ENCODE measurements around the gene MYL11. TPM values are rescaled to one million over a fixed set of nuclear protein-coding genes. Genes with fewer than 3 reads are reported as not detected.

The MYL11 gene
- polyA plus RNA-seq, 1 donor (not counting 4 experiments of a cell fraction or from before 2014, with no cell fraction given) = not detected

GRCh38 chr16:30368122-30368791 lies 6.3 kb upstream of the MYL11 start:
- FAIRE-seq (no peak), DNase-seq (ENCODE audit: low read depth, low spot score) (no peak)
- Histone ChIP-seq H3K27me3 (ENCODE audit: control insufficient read depth, extremely low read depth, insufficient read depth, low read length) (no peaks in the 10 kb centered on the region), H3K4me2 (ENCODE audit: control insufficient read depth, extremely low read depth, insufficient read depth, low read depth, low read length) (peak overlapping the region; percentile 95), H3K9me3 (ENCODE audit: control insufficient read depth, low read depth, low read length) (no peaks in the 10 kb centered on the region), H3K4me1 (ENCODE audit: control insufficient read depth, extremely low read depth, insufficient read depth, low read length) (peaks cover 25% of the 10 kb centered on the region), H3K9me1 (ENCODE audit: control insufficient read depth, extremely low read depth, insufficient read depth, low read length) (peaks cover 3% of the 10 kb centered on the region), H2AFZ (ENCODE audit: control insufficient read depth, low read length) (no peak overlapping the region), H3K27ac (ENCODE audit: control insufficient read depth, insufficient read depth, low read length) (peak overlapping the region; percentile 73), H3K9ac (ENCODE audit: control insufficient read depth, extremely low read depth, insufficient read depth, low read length) (peak overlapping the region; percentile 80), H3K36me3 (ENCODE audit: control insufficient read depth in 2 of 2, extremely low read depth in 1 of 2, insufficient read depth in 2 of 2, low read length in 2 of 2) (peaks cover 5 to 23% of the 10 kb centered on the region in 2 experiments), H3K4me3 (ENCODE audit: control insufficient read depth in 2 of 3, extremely low read depth in 1 of 3, insufficient read depth in 2 of 3, low read depth in 1 of 3, low read length in 3 of 3) (peak overlapping the region; percentile 74 to 97 (median 82)), H3K79me2 (ENCODE audit: control insufficient read depth, insufficient read depth, low read length) (peaks cover 65% of the 10 kb centered on the region), H4K20me1 (ENCODE audit: control insufficient read depth, extremely low read depth, insufficient read depth, low read length) (peaks cover 12% of the 10 kb centered on the region)
- dilution Hi-C loops (cut with MboI; ENCODE audit: extremely low pct_ligation_motif_present, low sequenced_read_pairs) = no loop called here
- TF ChIP-seq CTCF (optimal IDR thresholded peaks at IDR 0.05 in 1 of 3, IDR thresholded peaks at IDR 0.05 in 1 of 3, conservative IDR thresholded peaks at IDR 0.05 in 1 of 3; ENCODE audit: extremely low read depth in 1 of 3, insufficient read depth in 2 of 3, low read length in 3 of 3) = no peak

GRCh38 chr16:30368792-30369090 lies 5.9 kb upstream of the MYL11 start:
- TF ChIP-seq CTCF (optimal IDR thresholded peaks at IDR 0.05 in 1 of 3, IDR thresholded peaks at IDR 0.05 in 1 of 3, conservative IDR thresholded peaks at IDR 0.05 in 1 of 3; ENCODE audit: extremely low read depth in 1 of 3, insufficient read depth in 2 of 3, low read length in 3 of 3) (no peak), EZH2 (IDR thresholded peaks at IDR 0.05; ENCODE audit: low read length) (no peak)
- DNase-seq (ENCODE audit: low read depth, low spot score) (no peak), FAIRE-seq (no peak)
- H3K27ac ChIP-seq (ENCODE audit: control insufficient read depth, insufficient read depth, low read length) = peak overlapping the region; percentile 73
- peak overlapping the region; percentile 74 to 97 (median 82) for H3K4me3 ChIP-seq (ENCODE audit: control insufficient read depth in 2 of 3, extremely low read depth in 1 of 3, insufficient read depth in 2 of 3, low read depth in 1 of 3, low read length in 3 of 3)
- dilution Hi-C loops (cut with MboI; ENCODE audit: extremely low pct_ligation_motif_present, low sequenced_read_pairs) = no loop called here
- H2AFZ ChIP-seq (ENCODE audit: control insufficient read depth, low read length) = no peak overlapping the region
- H3K9me3 ChIP-seq (ENCODE audit: control insufficient read depth, low read depth, low read length) = no peaks in the 10 kb centered on the region
- H3K36me3 ChIP-seq (ENCODE audit: control insufficient read depth in 2 of 2, extremely low read depth in 1 of 2, insufficient read depth in 2 of 2, low read length in 2 of 2) = peaks cover 5 to 23% of the 10 kb centered on the region in 2 experiments
- H3K27me3 ChIP-seq (ENCODE audit: control insufficient read depth, extremely low read depth, insufficient read depth, low read length) = no peaks in the 10 kb centered on the region
- H3K9ac ChIP-seq (ENCODE audit: control insufficient read depth, extremely low read depth, insufficient read depth, low read length) = peak overlapping the region; percentile 80
- H3K4me1 ChIP-seq (ENCODE audit: control insufficient read depth, extremely low read depth, insufficient read depth, low read length) = peaks cover 25% of the 10 kb centered on the region
- peak overlapping the region; percentile 95 for H3K4me2 ChIP-seq (ENCODE audit: control insufficient read depth, extremely low read depth, insufficient read depth, low read depth, low read length)
- peaks cover 3% of the 10 kb centered on the region for H3K9me1 ChIP-seq (ENCODE audit: control insufficient read depth, extremely low read depth, insufficient read depth, low read length)
- peaks cover 62% of the 10 kb centered on the region for H3K79me2 ChIP-seq (ENCODE audit: control insufficient read depth, insufficient read depth, low read length)
- H4K20me1 ChIP-seq (ENCODE audit: control insufficient read depth, extremely low read depth, insufficient read depth, low read length) = peaks cover 12% of the 10 kb centered on the region
